ENCODE measurements around the gene CACNA2D4.

The CACNA2D4 gene

GRCh38 chr12:1834186-1834925, 84.1 kb downstream of the CACNA2D4 start:
- Histone ChIP-seq H3K4me1 (ENCODE audit: control insufficient read depth in 2 of 2, insufficient read depth in 2 of 2, low read length in 2 of 2) (no peaks in the 10 kb centered on the region), H3K27me3 (ENCODE audit: control insufficient read depth in 2 of 2, insufficient read depth in 2 of 2, low read length in 2 of 2) (peaks cover 0 to 4% of the 10 kb centered on the region in 2 donors), H3K9ac (ENCODE audit: low read depth in 1 of 2, low read length in 2 of 2) (no peak overlapping the region), H3K9me3 (ENCODE audit: control insufficient read depth in 2 of 2, low read length in 2 of 2) (no peaks in the 10 kb centered on the region), H3K36me3 (ENCODE audit: control insufficient read depth in 2 of 2, insufficient read depth in 2 of 2, low read length in 2 of 2) (no peaks in the 10 kb centered on the region), H3K4me3 (ENCODE audit: low read length in 2 of 2) (no peak overlapping the region), H3K27ac (ENCODE audit: low read depth in 2 of 2, low read length in 2 of 2) (no peak overlapping the region)

GRCh38 chr12:1833596-1834028, 84.8 kb downstream of the CACNA2D4 start:
- Histone ChIP-seq H3K36me3 (ENCODE audit: control insufficient read depth in 2 of 2, insufficient read depth in 2 of 2, low read length in 2 of 2) (no peaks in the 10 kb centered on the region), H3K9ac (ENCODE audit: low read depth in 1 of 2, low read length in 2 of 2) (no peak overlapping the region), H3K9me3 (ENCODE audit: control insufficient read depth in 2 of 2, low read length in 2 of 2) (no peaks in the 10 kb centered on the region), H3K4me3 (ENCODE audit: low read length in 2 of 2) (no peak overlapping the region), H3K27me3 (ENCODE audit: control insufficient read depth in 2 of 2, insufficient read depth in 2 of 2, low read length in 2 of 2) (peaks cover 0 to 6% of the 10 kb centered on the region in 2 donors), H3K4me1 (ENCODE audit: control insufficient read depth in 2 of 2, insufficient read depth in 2 of 2, low read length in 2 of 2) (no peaks in the 10 kb centered on the region), H3K27ac (ENCODE audit: low read depth in 2 of 2, low read length in 2 of 2) (no peak overlapping the region)

- H3K9ac ChIP-seq (ENCODE audit: low read depth in 1 of 2, low read length in 2 of 2) = no peak overlapping the region
- no peaks in the 10 kb centered on the region for H3K9me3 ChIP-seq (ENCODE audit: control insufficient read depth in 2 of 2, low read length in 2 of 2)
- H3K4me3 ChIP-seq (ENCODE audit: low read length in 2 of 2) = no peak overlapping the region
- H3K27ac ChIP-seq (ENCODE audit: low read depth in 2 of 2, low read length in 2 of 2) = no peak overlapping the region
- H3K27me3 ChIP-seq (ENCODE audit: control insufficient read depth in 2 of 2, insufficient read depth in 2 of 2, low read length in 2 of 2) = peaks cover 0 to 6% of the 10 kb centered on the region in 2 donors
- no peaks in the 10 kb centered on the region for H3K36me3 ChIP-seq (ENCODE audit: control insufficient read depth in 2 of 2, insufficient read depth in 2 of 2, low read length in 2 of 2)
- H3K4me1 ChIP-seq (ENCODE audit: control insufficient read depth in 2 of 2, insufficient read depth in 2 of 2, low read length in 2 of 2) = no peaks in the 10 kb centered on the region
Observed at GRCh38 chr12:1832801-1833595, 85.5 kb downstream of the CACNA2D4 start.

- Histone ChIP-seq H3K4me3 (ENCODE audit: low read length in 2 of 2) (no peak overlapping the region), H3K4me1 (ENCODE audit: control insufficient read depth in 2 of 2, insufficient read depth in 2 of 2, low read length in 2 of 2) (no peaks in the 10 kb centered on the region), H3K9ac (ENCODE audit: low read depth in 1 of 2, low read length in 2 of 2) (no peak overlapping the region), H3K36me3 (ENCODE audit: control insufficient read depth in 2 of 2, insufficient read depth in 2 of 2, low read length in 2 of 2) (no peaks in the 10 kb centered on the region), H3K27me3 (ENCODE audit: control insufficient read depth in 2 of 2, insufficient read depth in 2 of 2, low read length in 2 of 2) (peaks cover 0 to 6% of the 10 kb centered on the region in 2 donors), H3K27ac (ENCODE audit: low read depth in 2 of 2, low read length in 2 of 2) (no peak overlapping the region), H3K9me3 (ENCODE audit: control insufficient read depth in 2 of 2, low read length in 2 of 2) (no peaks in the 10 kb centered on the region)
Observed at GRCh38 chr12:1830981-1831963, 87.2 kb downstream of the CACNA2D4 start.

GRCh38 chr12:1830401-1830845, 88.0 kb downstream of the CACNA2D4 start:
- Histone ChIP-seq H3K4me3 (ENCODE audit: low read length in 2 of 2) (no peak overlapping the region), H3K27ac (ENCODE audit: low read depth in 2 of 2, low read length in 2 of 2) (no peak overlapping the region), H3K36me3 (ENCODE audit: control insufficient read depth in 2 of 2, insufficient read depth in 2 of 2, low read length in 2 of 2) (no peaks in the 10 kb centered on the region), H3K4me1 (ENCODE audit: control insufficient read depth in 2 of 2, insufficient read depth in 2 of 2, low read length in 2 of 2) (no peaks in the 10 kb centered on the region), H3K9me3 (ENCODE audit: control insufficient read depth in 2 of 2, low read length in 2 of 2) (no peaks in the 10 kb centered on the region), H3K9ac (ENCODE audit: low read depth in 1 of 2, low read length in 2 of 2) (no peak overlapping the region), H3K27me3 (ENCODE audit: control insufficient read depth in 2 of 2, insufficient read depth in 2 of 2, low read length in 2 of 2) (peaks cover 0 to 6% of the 10 kb centered on the region in 2 donors)

- H3K27me3 ChIP-seq (ENCODE audit: control insufficient read depth in 2 of 2, insufficient read depth in 2 of 2, low read length in 2 of 2) = peaks cover 0 to 6% of the 10 kb centered on the region in 2 donors
- no peak overlapping the region for H3K4me3 ChIP-seq (ENCODE audit: low read length in 2 of 2)
- no peak overlapping the region for H3K27ac ChIP-seq (ENCODE audit: low read depth in 2 of 2, low read length in 2 of 2)
- no peaks in the 10 kb centered on the region for H3K4me1 ChIP-seq (ENCODE audit: control insufficient read depth in 2 of 2, insufficient read depth in 2 of 2, low read length in 2 of 2)
- H3K9ac ChIP-seq (ENCODE audit: low read depth in 1 of 2, low read length in 2 of 2) = no peak overlapping the region
- no peaks in the 10 kb centered on the region for H3K36me3 ChIP-seq (ENCODE audit: control insufficient read depth in 2 of 2, insufficient read depth in 2 of 2, low read length in 2 of 2)
- no peaks in the 10 kb centered on the region for H3K9me3 ChIP-seq (ENCODE audit: control insufficient read depth in 2 of 2, low read length in 2 of 2)
Observed at GRCh38 chr12:1829306-1829900, 89.0 kb downstream of the CACNA2D4 start.

- peaks cover 0 to 6% of the 10 kb centered on the region in 2 donors for H3K27me3 ChIP-seq (ENCODE audit: control insufficient read depth in 2 of 2, insufficient read depth in 2 of 2, low read length in 2 of 2)
- H3K9ac ChIP-seq (ENCODE audit: low read depth in 1 of 2, low read length in 2 of 2) = no peak overlapping the region
- H3K4me3 ChIP-seq (ENCODE audit: low read length in 2 of 2) = no peak overlapping the region
- H3K27ac ChIP-seq (ENCODE audit: low read depth in 2 of 2, low read length in 2 of 2) = no peak overlapping the region
- H3K36me3 ChIP-seq (ENCODE audit: control insufficient read depth in 2 of 2, insufficient read depth in 2 of 2, low read length in 2 of 2) = no peaks in the 10 kb centered on the region
- H3K4me1 ChIP-seq (ENCODE audit: control insufficient read depth in 2 of 2, insufficient read depth in 2 of 2, low read length in 2 of 2) = no peaks in the 10 kb centered on the region
- no peaks in the 10 kb centered on the region for H3K9me3 ChIP-seq (ENCODE audit: control insufficient read depth in 2 of 2, low read length in 2 of 2)
Observed at GRCh38 chr12:1828856-1829255, 89.6 kb downstream of the CACNA2D4 start.

GRCh38 chr12:1827826-1828805, 90.3 kb downstream of the CACNA2D4 start:
- H3K27me3 ChIP-seq (ENCODE audit: control insufficient read depth in 2 of 2, insufficient read depth in 2 of 2, low read length in 2 of 2) = peaks cover 0 to 6% of the 10 kb centered on the region in 2 donors
- H3K4me3 ChIP-seq (ENCODE audit: low read length in 2 of 2) = no peak overlapping the region
- H3K36me3 ChIP-seq (ENCODE audit: control insufficient read depth in 2 of 2, insufficient read depth in 2 of 2, low read length in 2 of 2) = no peaks in the 10 kb centered on the region
- H3K27ac ChIP-seq (ENCODE audit: low read depth in 2 of 2, low read length in 2 of 2) = no peak overlapping the region
- H3K4me1 ChIP-seq (ENCODE audit: control insufficient read depth in 2 of 2, insufficient read depth in 2 of 2, low read length in 2 of 2) = no peaks in the 10 kb centered on the region
- no peak overlapping the region for H3K9ac ChIP-seq (ENCODE audit: low read depth in 1 of 2, low read length in 2 of 2)
- no peaks in the 10 kb centered on the region for H3K9me3 ChIP-seq (ENCODE audit: control insufficient read depth in 2 of 2, low read length in 2 of 2)

Data from mucosa of rectum (tissue), 2 donors.